ENCODE measurements around the gene ARHGAP6. TPM values are rescaled to one million over a fixed set of nuclear protein-coding genes. Genes with fewer than 3 reads are reported as not detected.

The ARHGAP6 gene
- total and polyA plus RNA-seq, 9 of the 15 experiments (the other 6 are each of a cell fraction or from before 2014, with no cell fraction given), result 12.5 to 63.6 (median 41.8) TPM

DNA sequence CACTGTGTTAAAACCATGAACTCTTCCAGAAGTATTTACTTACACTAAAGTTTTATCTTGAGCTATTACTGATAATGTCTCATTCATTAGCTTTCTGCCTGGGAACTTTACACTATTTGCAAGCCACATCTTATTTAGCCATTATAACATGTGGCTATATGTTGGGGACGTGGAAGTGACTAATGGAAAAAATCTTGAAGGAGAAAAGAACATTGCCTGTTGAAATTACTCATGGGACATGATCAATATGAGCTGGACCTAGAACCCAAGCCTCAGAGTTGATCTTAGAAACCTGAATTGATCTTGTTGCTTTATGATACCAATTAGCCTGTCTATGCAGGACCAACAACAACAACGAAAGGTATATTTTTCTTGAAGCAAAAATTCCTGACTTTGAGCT, 22.5 kb upstream of the ARHGAP6 start:
- no peaks in the 10 kb centered on the region for H3K36me3 ChIP-seq (ENCODE audit: control insufficient read depth, insufficient read depth, low read length)
- no peak overlapping the region for H3K4me3 ChIP-seq
- no peak overlapping the region for H3K27ac ChIP-seq (ENCODE audit: extremely low read depth, low read depth, low read length)
- no peaks in the 10 kb centered on the region for H3K4me1 ChIP-seq (replicated peaks in 1 of 2; ENCODE audit: control insufficient read depth in 2 of 2, insufficient read depth in 2 of 2, low read length in 2 of 2)
- ATAC-seq, result no peak
- in situ Hi-C loops (cut with MboI) (no loop called here), intact Hi-C loops (cut with micrococcal nuclease) (no loop called here)
- no peak overlapping the region for H3K4me2 ChIP-seq (ENCODE audit: insufficient read depth, low read length)
- TF ChIP-seq, protein P1, sequence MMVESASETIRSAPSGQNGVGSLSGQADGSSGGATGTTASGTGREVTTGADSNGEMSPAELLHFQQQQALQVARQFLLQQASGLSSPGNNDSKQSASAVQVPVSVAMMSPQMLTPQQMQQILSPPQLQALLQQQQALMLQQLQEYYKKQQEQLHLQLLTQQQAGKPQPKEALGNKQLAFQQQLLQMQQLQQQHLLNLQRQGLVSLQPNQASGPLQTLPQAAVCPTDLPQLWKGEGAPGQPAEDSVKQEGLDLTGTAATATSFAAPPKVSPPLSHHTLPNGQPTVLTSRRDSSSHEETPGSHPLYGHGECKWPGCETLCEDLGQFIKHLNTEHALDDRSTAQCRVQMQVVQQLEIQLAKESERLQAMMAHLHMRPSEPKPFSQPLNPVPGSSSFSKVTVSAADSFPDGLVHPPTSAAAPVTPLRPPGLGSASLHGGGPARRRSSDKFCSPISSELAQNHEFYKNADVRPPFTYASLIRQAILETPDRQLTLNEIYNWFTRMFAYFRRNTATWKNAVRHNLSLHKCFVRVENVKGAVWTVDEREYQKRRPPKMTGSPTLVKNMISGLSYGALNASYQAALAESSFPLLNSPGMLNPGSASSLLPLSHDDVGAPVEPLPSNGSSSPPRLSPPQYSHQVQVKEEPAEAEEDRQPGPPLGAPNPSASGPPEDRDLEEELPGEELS (CRISPR knock-in tag; IDR thresholded peaks at IDR 0.05; ENCODE audit: borderline replicate concordance), result no peak
- no peak for TF ChIP-seq PRDM10 (IDR thresholded peaks at IDR 0.05; ENCODE audit: partially characterized antibody)
- no peak for TF ChIP-seq CC2D1A (IDR thresholded peaks at IDR 0.05)
- TF ChIP-seq YY1 (IDR thresholded peaks at IDR 0.05; ENCODE audit: borderline replicate concordance in 1 of 3, control insufficient read depth in 1 of 3, extremely low read depth in 1 of 3, insufficient read depth in 3 of 3, insufficient read length in 1 of 3, insufficient replicate concordance in 2 of 3, low read depth in 1 of 3, low read length in 2 of 3), result no peak
- no peak for TF ChIP-seq SRSF7 (optimal IDR thresholded peaks at IDR 0.05; ENCODE audit: low read depth, low read length)
- no peak for TF ChIP-seq YBX1 (IDR thresholded peaks at IDR 0.05)
- TF ChIP-seq KDM4B (IDR thresholded peaks at IDR 0.05; ENCODE audit: borderline replicate concordance in 2 of 2, low read depth in 1 of 2), result no peak
- no peak for TF ChIP-seq RCOR1 (IDR thresholded peaks at IDR 0.05; ENCODE audit: borderline replicate concordance in 1 of 2, low read depth in 2 of 2, low read length in 2 of 2)
- no peak for TF ChIP-seq ZNF140 (CRISPR knock-in tag; IDR thresholded peaks at IDR 0.05)
- no peak for TF ChIP-seq HLTF (IDR thresholded peaks at IDR 0.05)
- TF ChIP-seq, protein P2, sequence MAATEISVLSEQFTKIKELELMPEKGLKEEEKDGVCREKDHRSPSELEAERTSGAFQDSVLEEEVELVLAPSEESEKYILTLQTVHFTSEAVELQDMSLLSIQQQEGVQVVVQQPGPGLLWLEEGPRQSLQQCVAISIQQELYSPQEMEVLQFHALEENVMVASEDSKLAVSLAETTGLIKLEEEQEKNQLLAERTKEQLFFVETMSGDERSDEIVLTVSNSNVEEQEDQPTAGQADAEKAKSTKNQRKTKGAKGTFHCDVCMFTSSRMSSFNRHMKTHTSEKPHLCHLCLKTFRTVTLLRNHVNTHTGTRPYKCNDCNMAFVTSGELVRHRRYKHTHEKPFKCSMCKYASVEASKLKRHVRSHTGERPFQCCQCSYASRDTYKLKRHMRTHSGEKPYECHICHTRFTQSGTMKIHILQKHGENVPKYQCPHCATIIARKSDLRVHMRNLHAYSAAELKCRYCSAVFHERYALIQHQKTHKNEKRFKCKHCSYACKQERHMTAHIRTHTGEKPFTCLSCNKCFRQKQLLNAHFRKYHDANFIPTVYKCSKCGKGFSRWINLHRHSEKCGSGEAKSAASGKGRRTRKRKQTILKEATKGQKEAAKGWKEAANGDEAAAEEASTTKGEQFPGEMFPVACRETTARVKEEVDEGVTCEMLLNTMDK (IDR thresholded peaks at IDR 0.05; ENCODE audit: borderline replicate concordance, insufficient read depth, low read depth, low read length, poor library complexity, severe bottlenecking), result no peak
- no peak for DNase-seq (ENCODE audit: extremely low read depth in 1 of 4, low spot score in 3 of 4)
- 0% methylated on average over 2 of the region's 2 CpGs for whole genome bisulfite sequencing (ENCODE audit: insufficient coverage, low coverage, missing lambda C conversion rate)
- H3K9ac ChIP-seq (ENCODE audit: insufficient read depth in 1 of 2, low read depth in 2 of 2, low read length in 2 of 2), result no peak overlapping the region
- H4K20me1 ChIP-seq (replicated peaks; ENCODE audit: control insufficient read depth, insufficient read depth, low read length), result no peaks in the 10 kb centered on the region
- no peak overlapping the region for H2AFZ ChIP-seq (ENCODE audit: low read depth, low read length)
- ChIA-PET POLR2A (no interaction called here), CTCF (ENCODE audit: low intra/inter-chr PET ratio) (no interaction called here)
- no TSS peak for BruUV-seq (replicated peaks)
- no peaks in the 10 kb centered on the region for H3K9me3 ChIP-seq (replicated peaks; ENCODE audit: control insufficient read depth, insufficient read depth, low read depth, low read length)
- no peaks in the 10 kb centered on the region for H3K27me3 ChIP-seq (ENCODE audit: control insufficient read depth in 2 of 2, insufficient read depth in 2 of 2, low read length in 2 of 2)
- no peaks in the 10 kb centered on the region for H3K79me2 ChIP-seq (ENCODE audit: control insufficient read depth, insufficient read depth, low read length)
- FAIRE-seq, result no peak
- H3K9me1 ChIP-seq (ENCODE audit: control insufficient read depth, insufficient read depth, low read length), result no peaks in the 10 kb centered on the region
